ENCODE data around the gene MTREX. TPM values are rescaled to one million over a fixed set of nuclear protein-coding genes. Genes with fewer than 3 reads are reported as not detected.

Gene MTREX
- total RNA-seq, 1 experiment from 2014 or later, result 25.6 TPM

DNA sequence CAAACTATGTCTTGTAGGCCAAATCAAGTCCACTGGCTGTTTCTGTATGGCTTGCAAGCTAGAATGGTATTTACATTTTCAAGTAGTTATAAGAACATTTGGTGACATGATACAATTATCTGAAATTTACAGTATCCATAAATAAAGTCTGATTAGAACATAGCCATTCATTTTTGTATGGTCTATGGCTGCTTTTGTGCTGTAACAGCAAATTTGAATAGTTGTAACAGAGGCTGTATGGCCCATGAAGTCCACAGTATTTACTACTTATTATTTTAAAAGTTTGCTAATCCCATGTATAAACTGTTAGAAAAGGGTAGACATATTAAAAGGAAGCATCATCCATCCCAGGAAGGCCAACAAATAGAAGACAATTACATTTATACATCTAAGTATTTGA lies 18.0 kb upstream of the MTREX start:
- ChIA-PET CTCF (no interaction called here), POLR2A (ENCODE audit: unreplicated experiment) (no interaction called here)
- Histone ChIP-seq H3K4me3 (ENCODE audit: low read length) (no peak overlapping the region), H3K9me3 (ENCODE audit: low read length) (no peaks in the 10 kb centered on the region), H3K27me3 (ENCODE audit: low read length) (no peaks in the 10 kb centered on the region), H4K20me1 (ENCODE audit: low read length) (no peaks in the 10 kb centered on the region), H2AFZ (ENCODE audit: low read length) (no peak overlapping the region), H3K4me1 (ENCODE audit: insufficient read depth, low read length) (no peaks in the 10 kb centered on the region), H3K36me3 (ENCODE audit: low read depth, low read length) (peaks cover 9% of the 10 kb centered on the region; the same call in 1 of the 2 replicates), H3K79me2 (ENCODE audit: low read length) (no peaks in the 10 kb centered on the region), H3K9me2 (replicated peaks; ENCODE audit: low read length) (no peaks in the 10 kb centered on the region), H3F3A (ENCODE audit: low read length, unreplicated experiment) (no peaks in the 10 kb centered on the region), H3K9ac (ENCODE audit: low read length) (no peak overlapping the region), H3K27ac (ENCODE audit: low read length) (no peak overlapping the region), H3K4me2 (ENCODE audit: low read length) (no peak overlapping the region)
- BruUV-seq (replicated peaks), result no TSS peak
- TF ChIP-seq EZH2 (IDR thresholded peaks at IDR 0.05; ENCODE audit: low read length, unreplicated experiment) (no peak), EZH2phosphoT487 (IDR thresholded peaks at IDR 0.05; ENCODE audit: borderline replicate concordance, low read length) (no peak)
- TF ChIP-seq, protein P1, sequence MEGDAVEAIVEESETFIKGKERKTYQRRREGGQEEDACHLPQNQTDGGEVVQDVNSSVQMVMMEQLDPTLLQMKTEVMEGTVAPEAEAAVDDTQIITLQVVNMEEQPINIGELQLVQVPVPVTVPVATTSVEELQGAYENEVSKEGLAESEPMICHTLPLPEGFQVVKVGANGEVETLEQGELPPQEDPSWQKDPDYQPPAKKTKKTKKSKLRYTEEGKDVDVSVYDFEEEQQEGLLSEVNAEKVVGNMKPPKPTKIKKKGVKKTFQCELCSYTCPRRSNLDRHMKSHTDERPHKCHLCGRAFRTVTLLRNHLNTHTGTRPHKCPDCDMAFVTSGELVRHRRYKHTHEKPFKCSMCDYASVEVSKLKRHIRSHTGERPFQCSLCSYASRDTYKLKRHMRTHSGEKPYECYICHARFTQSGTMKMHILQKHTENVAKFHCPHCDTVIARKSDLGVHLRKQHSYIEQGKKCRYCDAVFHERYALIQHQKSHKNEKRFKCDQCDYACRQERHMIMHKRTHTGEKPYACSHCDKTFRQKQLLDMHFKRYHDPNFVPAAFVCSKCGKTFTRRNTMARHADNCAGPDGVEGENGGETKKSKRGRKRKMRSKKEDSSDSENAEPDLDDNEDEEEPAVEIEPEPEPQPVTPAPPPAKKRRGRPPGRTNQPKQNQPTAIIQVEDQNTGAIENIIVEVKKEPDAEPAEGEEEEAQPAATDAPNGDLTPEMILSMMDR (conservative IDR thresholded peaks at IDR 0.05; ENCODE audit: low read depth, low read length), result no peak
- ATAC-seq (no peak), DNase-seq (no peak)
- intact Hi-C loops (cut with micrococcal nuclease), result no loop called here

DNA sequence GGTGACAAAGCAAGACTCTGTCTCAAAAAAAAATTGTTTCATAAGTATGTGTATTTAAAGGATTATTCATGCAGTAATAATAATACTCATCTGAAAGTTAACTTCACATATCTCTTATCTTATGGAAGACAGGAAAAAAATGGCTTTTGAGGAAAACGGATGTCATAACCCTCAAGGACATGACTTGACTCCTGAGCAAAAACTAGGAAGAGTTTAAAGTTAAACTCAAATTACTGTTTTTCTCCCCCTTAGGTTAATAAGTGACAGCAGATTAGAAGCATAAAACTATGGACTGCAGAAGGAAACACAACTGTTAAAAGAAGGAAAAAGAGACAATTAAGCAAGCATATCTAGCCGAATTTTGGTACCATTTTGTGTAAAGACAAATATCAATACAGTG lies 16.8 kb upstream of the MTREX start:
- H3K27ac ChIP-seq (ENCODE audit: low read length), result no peak overlapping the region
- H3K27me3 ChIP-seq (ENCODE audit: low read length), result no peaks in the 10 kb centered on the region
- H2AFZ ChIP-seq (ENCODE audit: low read length), result no peak overlapping the region
- no peaks in the 10 kb centered on the region for H3K9me2 ChIP-seq (replicated peaks; ENCODE audit: low read length)
- no TSS peak for BruUV-seq (replicated peaks)
- H3K4me1 ChIP-seq (ENCODE audit: insufficient read depth, low read length), result no peaks in the 10 kb centered on the region
- peaks cover 21% of the 10 kb centered on the region for H3K36me3 ChIP-seq (ENCODE audit: low read depth, low read length)
- DNase-seq, result no peak
- ChIA-PET CTCF (no interaction called here), POLR2A (ENCODE audit: unreplicated experiment) (no interaction called here)
- H3K4me2 ChIP-seq (ENCODE audit: low read length), result no peak overlapping the region
- H3K9me3 ChIP-seq (ENCODE audit: low read length), result no peaks in the 10 kb centered on the region
- intact Hi-C loops (cut with micrococcal nuclease), result no loop called here
- TF ChIP-seq EZH2 (IDR thresholded peaks at IDR 0.05; ENCODE audit: low read length, unreplicated experiment), result no peak
- TF ChIP-seq, protein P1 (conservative IDR thresholded peaks at IDR 0.05; ENCODE audit: low read depth, low read length), result no peak
- TF ChIP-seq EZH2phosphoT487 (IDR thresholded peaks at IDR 0.05; ENCODE audit: borderline replicate concordance, low read length), result no peak
- H3K4me3 ChIP-seq (ENCODE audit: low read length), result no peak overlapping the region
- no peak overlapping the region for H3K9ac ChIP-seq (ENCODE audit: low read length)
- no peak for ATAC-seq
- H4K20me1 ChIP-seq (ENCODE audit: low read length), result no peaks in the 10 kb centered on the region
- no peaks in the 10 kb centered on the region for H3K79me2 ChIP-seq (ENCODE audit: low read length)
- H3F3A ChIP-seq (ENCODE audit: low read length, unreplicated experiment), result no peaks in the 10 kb centered on the region

DNA sequence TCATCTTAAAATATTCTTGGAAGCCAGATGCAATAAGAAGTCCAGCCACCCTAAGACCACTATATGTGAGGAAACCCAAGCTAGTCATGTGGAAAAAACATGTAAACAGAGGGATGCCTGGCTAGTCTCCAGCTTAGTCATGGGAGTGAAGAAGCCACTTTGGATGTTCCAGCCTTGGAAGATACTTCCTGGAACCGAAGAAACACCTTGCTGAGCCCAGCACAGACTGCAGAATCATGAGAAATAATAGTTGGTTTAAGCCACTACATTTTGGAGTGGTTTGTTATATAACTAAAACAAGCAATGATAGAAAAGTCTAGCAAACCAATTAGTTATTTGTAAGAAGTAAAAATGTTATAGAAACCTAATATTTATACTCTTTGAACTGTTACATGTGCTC lies 12.9 kb upstream of the MTREX start:
- no peak overlapping the region for H3K4me3 ChIP-seq (ENCODE audit: low read length)
- H3K79me2 ChIP-seq (ENCODE audit: low read length), result peaks cover 7% of the 10 kb centered on the region; the same call in 1 of the 2 replicates
- H3K4me1 ChIP-seq (ENCODE audit: insufficient read depth, low read length), result no peaks in the 10 kb centered on the region
- CTCF ChIA-PET, result no interaction called here
- ATAC-seq (no peak), DNase-seq (no peak)
- H3K4me2 ChIP-seq (ENCODE audit: low read length), result no peak overlapping the region
- intact Hi-C loops (cut with micrococcal nuclease), result no loop called here
- H4K20me1 ChIP-seq (ENCODE audit: low read length), result no peaks in the 10 kb centered on the region
- no peaks in the 10 kb centered on the region for H3K9me2 ChIP-seq (replicated peaks; ENCODE audit: low read length)
- peaks cover 31% of the 10 kb centered on the region for H3K36me3 ChIP-seq (ENCODE audit: low read depth, low read length)
- POLR2A ChIA-PET (ENCODE audit: unreplicated experiment), result no interaction called here
- H3K9me3 ChIP-seq (ENCODE audit: low read length), result no peaks in the 10 kb centered on the region
- no peaks in the 10 kb centered on the region for H3F3A ChIP-seq (ENCODE audit: low read length, unreplicated experiment)
- H2AFZ ChIP-seq (ENCODE audit: low read length), result no peak overlapping the region
- no peak overlapping the region for H3K9ac ChIP-seq (ENCODE audit: low read length)
- no peak for TF ChIP-seq EZH2phosphoT487 (IDR thresholded peaks at IDR 0.05; ENCODE audit: borderline replicate concordance, low read length)
- TF ChIP-seq EZH2 (IDR thresholded peaks at IDR 0.05; ENCODE audit: low read length, unreplicated experiment), result no peak
- TF ChIP-seq, protein P1 (conservative IDR thresholded peaks at IDR 0.05; ENCODE audit: low read depth, low read length), result no peak
- BruUV-seq (replicated peaks), result no TSS peak
- H3K27ac ChIP-seq (ENCODE audit: low read length), result no peak overlapping the region
- no peaks in the 10 kb centered on the region for H3K27me3 ChIP-seq (ENCODE audit: low read length)
